Activated CD8-positive, alpha-beta T cell treated with anti-CD3 and anti-CD28 coated beads for 36 hours (primary cell): ENCODE results near the gene MTMR8. TPM values are rescaled to one million over a fixed set of nuclear protein-coding genes. Genes with fewer than 3 reads are reported as not detected.
"Not testable (repeated sequence)": the region's sequence is repeated elsewhere in the genome, so short reads cannot be mapped to it uniquely, and the experiment has no call there.

Experiments
- ATAC-seq: fragments of 200-7000 bp; cut with Tn5 transposase; one replicate; pipeline ENCODE4 v1.10.0; 2021; ENCODE audit warnings: mild to moderate bottlenecking, moderate library complexity
- CTCF ChIA-PET: fragments of 350-600 bp; sonication (Branson Sonifier 250); formaldehyde crosslinking; loops from one replicate; lab custom pipeline; 2021; ENCODE audit warnings: antibody characterized with exemption; lab: Charles Lee
- POLR2A ChIA-PET: fragments of 350-600 bp; sonication (Branson Sonifier 250); formaldehyde crosslinking; loops from one replicate; lab custom pipeline; 2021; ENCODE audit warnings: antibody characterized with exemption; lab: Charles Lee
- DNase-seq: peaks from one replicate; pipeline ENCODE4 v3.0.0-alpha.2; 2020
- H3K27ac Mint-ChIP-seq: one replicate; pipeline ENCODE4 v1.8.0; 2021; ENCODE audit warnings: mild to moderate bottlenecking, mixed read lengths
- H3K27me3 Mint-ChIP-seq: one replicate; pipeline ENCODE4 v1.8.0; 2021; ENCODE audit warnings: mixed read lengths
- H3K36me3 Mint-ChIP-seq: one replicate; pipeline ENCODE4 v1.8.0; 2021; ENCODE audit warnings: low read depth, mixed read lengths
- H3K4me1 Mint-ChIP-seq: one replicate; pipeline ENCODE4 v1.8.0; 2021; ENCODE audit warnings: low read depth, mixed read lengths
- H3K4me3 Mint-ChIP-seq: one replicate; pipeline ENCODE4 v1.8.0; 2021; ENCODE audit warnings: mild to moderate bottlenecking, moderate library complexity, mixed read lengths
- H3K9me3 Mint-ChIP-seq: one replicate; pipeline ENCODE4 v1.8.0; 2021; ENCODE audit warnings: mixed read lengths
- intact Hi-C: fragments of 100-400 bp; cut with micrococcal nuclease; formaldehyde crosslinking; loops from one replicate; pipeline ENCODE4 v1.10.0; 2022
- total RNA-seq, 2 experiments: library from RNA; stranded (reverse); gene quantifications; one replicate each; pipeline ENCODE4 v1.2.3, GENCODE V29; 2021
- TF ChIP-seq, protein P1 (sequence below): fragments of 200-600 bp; IDR thresholded peaks from one replicate; pipeline ENCODE4 v1.8.0; 2022; ENCODE audit warnings: antibody characterized with exemption, mild to moderate bottlenecking

MTMR8 gene
- total RNA-seq, 2 experiments from 2014 or later, result 4.7 to 4.8 TPM

GRCh38 chrX:64394059-64394873 lies 986 bp downstream of the MTMR8 start:
- H3K4me1 Mint-ChIP-seq, result peaks cover 26% of the 10 kb centered on the region
- H3K9me3 Mint-ChIP-seq, result no peaks in the 10 kb centered on the region
- POLR2A ChIA-PET, result no interaction called here
- intact Hi-C loops, result no loop called here
- no peaks in the 10 kb centered on the region for H3K27me3 Mint-ChIP-seq
- ATAC-seq (no peak), DNase-seq (no peak)
- no peaks in the 10 kb centered on the region for H3K36me3 Mint-ChIP-seq
- peak overlapping the region; percentile 89 for H3K4me3 Mint-ChIP-seq
- peak overlapping the region; percentile 85 for H3K27ac Mint-ChIP-seq
- CTCF ChIA-PET, result no interaction called here
- TF ChIP-seq, protein P1, sequence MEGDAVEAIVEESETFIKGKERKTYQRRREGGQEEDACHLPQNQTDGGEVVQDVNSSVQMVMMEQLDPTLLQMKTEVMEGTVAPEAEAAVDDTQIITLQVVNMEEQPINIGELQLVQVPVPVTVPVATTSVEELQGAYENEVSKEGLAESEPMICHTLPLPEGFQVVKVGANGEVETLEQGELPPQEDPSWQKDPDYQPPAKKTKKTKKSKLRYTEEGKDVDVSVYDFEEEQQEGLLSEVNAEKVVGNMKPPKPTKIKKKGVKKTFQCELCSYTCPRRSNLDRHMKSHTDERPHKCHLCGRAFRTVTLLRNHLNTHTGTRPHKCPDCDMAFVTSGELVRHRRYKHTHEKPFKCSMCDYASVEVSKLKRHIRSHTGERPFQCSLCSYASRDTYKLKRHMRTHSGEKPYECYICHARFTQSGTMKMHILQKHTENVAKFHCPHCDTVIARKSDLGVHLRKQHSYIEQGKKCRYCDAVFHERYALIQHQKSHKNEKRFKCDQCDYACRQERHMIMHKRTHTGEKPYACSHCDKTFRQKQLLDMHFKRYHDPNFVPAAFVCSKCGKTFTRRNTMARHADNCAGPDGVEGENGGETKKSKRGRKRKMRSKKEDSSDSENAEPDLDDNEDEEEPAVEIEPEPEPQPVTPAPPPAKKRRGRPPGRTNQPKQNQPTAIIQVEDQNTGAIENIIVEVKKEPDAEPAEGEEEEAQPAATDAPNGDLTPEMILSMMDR, result no peak

GRCh38 chrX:64389489-64389888 lies 5.8 kb downstream of the MTMR8 start:
- Mint-ChIP-seq H3K9me3 (peaks cover 13% of the 10 kb centered on the region), H3K36me3 (peaks cover 26% of the 10 kb centered on the region), H3K27ac (no peak overlapping the region), H3K4me3 (no peak overlapping the region), H3K27me3 (no peaks in the 10 kb centered on the region), H3K4me1 (peaks cover 22% of the 10 kb centered on the region)
- no peak for ATAC-seq
- intact Hi-C loops, result no loop called here
- ChIA-PET POLR2A (no interaction called here), CTCF (no interaction called here)
- no peak for DNase-seq
- TF ChIP-seq, protein P1, result no peak

DNA sequence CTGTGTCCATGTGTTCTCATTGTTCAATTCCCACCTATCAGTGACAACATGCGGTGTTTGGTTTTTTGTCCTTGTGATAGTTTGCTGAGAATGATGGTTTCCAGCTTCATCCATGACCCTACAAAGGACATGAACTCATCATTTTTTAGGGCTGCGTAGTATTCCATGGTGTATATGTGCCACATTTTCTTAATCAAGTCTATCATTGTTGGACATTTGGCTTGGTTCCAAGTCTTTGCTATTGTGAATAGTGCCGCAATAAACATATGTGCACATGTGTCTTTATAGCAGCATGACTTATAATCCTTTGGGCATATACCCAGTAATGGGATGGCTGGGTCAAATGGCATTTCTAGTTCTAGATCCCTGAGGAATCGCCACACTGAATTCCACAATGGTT lies 14.5 kb downstream of the MTMR8 start:
- ATAC-seq, H3K4me3 Mint-ChIP-seq, POLR2A ChIA-PET, intact Hi-C loops, DNase-seq, H3K27me3 Mint-ChIP-seq, H3K4me1 Mint-ChIP-seq, H3K27ac Mint-ChIP-seq: not testable (repeated sequence)
- Mint-ChIP-seq H3K9me3 (peaks cover 30% of the 10 kb centered on the region), H3K36me3 (peaks cover 55% of the 10 kb centered on the region)
- CTCF ChIA-PET, result interaction anchor here (1.5 kb wide), 1 partner anchor 10 kb away, joined by 3 read pairs; no protein-coding TSS in a partner anchor

- no peaks in the 10 kb centered on the region for H3K27me3 Mint-ChIP-seq
- ATAC-seq (no peak), DNase-seq (no peak)
- H3K9me3 Mint-ChIP-seq, result peaks cover 24% of the 10 kb centered on the region
- POLR2A ChIA-PET, result no interaction called here
- intact Hi-C loops, result no loop called here
- no peak overlapping the region for H3K4me3 Mint-ChIP-seq
- TF ChIP-seq, protein P1, result no peak
- H3K4me1 Mint-ChIP-seq, result no peaks in the 10 kb centered on the region
- no peak overlapping the region for H3K27ac Mint-ChIP-seq
- CTCF ChIA-PET, result interaction anchor here (1.5 kb wide), 1 partner anchor 11 kb away, joined by 3 read pairs; no protein-coding TSS in a partner anchor
- H3K36me3 Mint-ChIP-seq, result peaks cover 47% of the 10 kb centered on the region
Measured at GRCh38 chrX:64379924-64380323, 15.3 kb downstream of the MTMR8 start.

- intact Hi-C loops, result no loop called here
- ATAC-seq (no peak), DNase-seq (no peak)
- ChIA-PET POLR2A (no interaction called here), CTCF (no interaction called here)
- Mint-ChIP-seq H3K4me1 (no peaks in the 10 kb centered on the region), H3K4me3 (no peak overlapping the region), H3K27me3 (no peaks in the 10 kb centered on the region), H3K9me3 (peaks cover 24% of the 10 kb centered on the region), H3K36me3 (peaks cover 37% of the 10 kb centered on the region), H3K27ac (no peak overlapping the region)
- TF ChIP-seq, protein P1, result no peak
Measured at GRCh38 chrX:64377753-64378152, 17.5 kb downstream of the MTMR8 start.
